RWPE2 (cell line): ENCODE results near the gene SLC12A3.

Experiments used
- ATAC-seq: fragments of 200-7000 bp; cut with Tn5 transposase; 3 replicates; pipeline ENCODE4 v1.9.1; 2021; ENCODE audit warnings: low read depth
- DNase-seq: peaks from one replicate; pipeline ENCODE4 v3.0.0-alpha.2; 2020; ENCODE audit warnings: low spot score
- H3K27ac ChIP-seq: fragments of 450-650 bp; 2 replicates; pipeline ENCODE4 v1.5.1; 2017; ENCODE audit warnings: mild to moderate bottlenecking; ENCODE audit not compliant: poor library complexity, severe bottlenecking
- H3K27me3 ChIP-seq: fragments of 250-450 bp; sonication (Bioruptor Pico); 2 replicates; pipeline ENCODE4 v1.5.1; 2021; ENCODE audit warnings: mild to moderate bottlenecking, moderate library complexity; ENCODE audit not compliant: insufficient read depth, poor library complexity, severe bottlenecking
- H3K36me3 ChIP-seq: fragments of 250-450 bp; sonication (Bioruptor Pico); 2 replicates; pipeline ENCODE4 v1.5.1; 2020; ENCODE audit warnings: low read depth, mild to moderate bottlenecking, moderate library complexity
- H3K4me1 ChIP-seq: fragments of 250-450 bp; sonication (Bioruptor Pico); 2 replicates; pipeline ENCODE4 v1.5.1; 2021; ENCODE audit warnings: mild to moderate bottlenecking, moderate library complexity; ENCODE audit not compliant: insufficient read depth, poor library complexity, severe bottlenecking
- H3K4me3 ChIP-seq: fragments of 250-450 bp; sonication (Bioruptor Pico); 2 replicates; pipeline ENCODE4 v1.5.1; 2021; ENCODE audit warnings: mild to moderate bottlenecking, moderate library complexity; ENCODE audit not compliant: severe bottlenecking
- H3K9me3 ChIP-seq: fragments of 250-450 bp; sonication (Bioruptor Pico); 2 replicates; pipeline ENCODE4 v1.5.1; 2021; ENCODE audit warnings: mild to moderate bottlenecking, moderate library complexity; ENCODE audit not compliant: severe bottlenecking
- TF ChIP-seq, protein P1 (sequence below): fragments of 450-650 bp; IDR thresholded peaks from one replicate; pipeline ENCODE4 v1.5.1; 2017; ENCODE audit warnings: mild to moderate bottlenecking, moderate library complexity; ENCODE audit not compliant: poor library complexity, severe bottlenecking

The SLC12A3 gene

DNA sequence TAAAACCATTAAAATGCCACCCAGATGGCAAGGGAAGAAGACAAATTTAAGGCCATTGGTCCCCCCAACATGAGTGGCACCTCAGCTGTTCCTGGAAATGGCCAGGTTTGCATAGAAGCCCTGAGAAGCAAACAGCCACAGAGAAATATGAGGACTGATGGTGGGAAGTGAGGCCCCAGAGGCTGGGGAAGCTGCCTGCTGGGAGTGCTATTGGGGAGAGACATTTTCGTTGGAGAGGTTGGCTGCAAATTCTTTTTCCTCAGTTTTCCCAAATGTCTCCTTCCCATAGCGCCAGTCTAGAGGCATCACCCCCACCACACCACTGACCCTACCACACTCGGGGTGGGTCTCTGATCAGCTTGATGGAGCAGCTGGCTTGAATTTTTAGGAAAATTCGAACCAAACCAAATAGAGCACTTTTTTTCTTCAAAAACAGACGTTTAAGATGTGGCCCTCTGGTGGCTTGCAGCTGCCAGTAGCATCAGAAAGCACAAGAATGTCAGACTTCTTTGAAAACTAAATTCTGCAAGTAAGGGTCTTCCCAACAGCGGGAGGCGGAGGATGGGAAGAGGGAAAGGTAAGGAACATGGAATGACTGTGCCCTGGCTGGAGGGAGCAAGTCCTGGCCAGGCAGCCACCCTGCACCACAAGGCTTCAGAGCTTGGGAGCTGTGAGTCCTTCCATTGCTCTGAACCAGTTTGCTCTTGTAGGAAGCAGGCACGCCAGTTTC, 13.2 kb upstream of the SLC12A3 start:
- Histone ChIP-seq H3K9me3 (no peaks in the 10 kb centered on the region), H3K4me3 (no peak overlapping the region), H3K27me3 (no peaks in the 10 kb centered on the region), H3K36me3 (no peaks in the 10 kb centered on the region), H3K27ac (peak overlapping the region; percentile 54), H3K4me1 (peaks cover 25% of the 10 kb centered on the region)
- ATAC-seq (no peak), DNase-seq (no peak)
- TF ChIP-seq, protein P1, sequence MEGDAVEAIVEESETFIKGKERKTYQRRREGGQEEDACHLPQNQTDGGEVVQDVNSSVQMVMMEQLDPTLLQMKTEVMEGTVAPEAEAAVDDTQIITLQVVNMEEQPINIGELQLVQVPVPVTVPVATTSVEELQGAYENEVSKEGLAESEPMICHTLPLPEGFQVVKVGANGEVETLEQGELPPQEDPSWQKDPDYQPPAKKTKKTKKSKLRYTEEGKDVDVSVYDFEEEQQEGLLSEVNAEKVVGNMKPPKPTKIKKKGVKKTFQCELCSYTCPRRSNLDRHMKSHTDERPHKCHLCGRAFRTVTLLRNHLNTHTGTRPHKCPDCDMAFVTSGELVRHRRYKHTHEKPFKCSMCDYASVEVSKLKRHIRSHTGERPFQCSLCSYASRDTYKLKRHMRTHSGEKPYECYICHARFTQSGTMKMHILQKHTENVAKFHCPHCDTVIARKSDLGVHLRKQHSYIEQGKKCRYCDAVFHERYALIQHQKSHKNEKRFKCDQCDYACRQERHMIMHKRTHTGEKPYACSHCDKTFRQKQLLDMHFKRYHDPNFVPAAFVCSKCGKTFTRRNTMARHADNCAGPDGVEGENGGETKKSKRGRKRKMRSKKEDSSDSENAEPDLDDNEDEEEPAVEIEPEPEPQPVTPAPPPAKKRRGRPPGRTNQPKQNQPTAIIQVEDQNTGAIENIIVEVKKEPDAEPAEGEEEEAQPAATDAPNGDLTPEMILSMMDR: peak; percentile 37

DNA sequence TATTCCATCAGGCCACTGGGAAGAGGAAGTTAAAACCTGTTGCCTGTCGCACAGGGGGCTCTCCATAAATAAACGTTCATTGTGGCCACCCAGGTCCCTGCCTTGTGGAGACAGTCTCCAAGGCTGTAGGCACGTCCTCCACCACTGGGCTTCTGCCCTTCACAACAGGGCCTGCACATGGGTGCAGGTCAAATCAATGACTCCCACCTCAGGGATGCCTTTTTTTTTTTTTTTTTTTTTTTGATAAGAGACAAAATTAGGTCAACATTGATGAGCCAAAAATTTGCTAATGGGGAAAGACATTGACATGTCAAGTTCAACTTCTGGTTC, 12.6 kb upstream of the SLC12A3 start:
- no peak overlapping the region for H3K4me3 ChIP-seq
- no peaks in the 10 kb centered on the region for H3K27me3 ChIP-seq
- ATAC-seq (no peak), DNase-seq (no peak)
- H3K36me3 ChIP-seq: no peaks in the 10 kb centered on the region
- no peaks in the 10 kb centered on the region for H3K9me3 ChIP-seq
- H3K27ac ChIP-seq: no peak overlapping the region
- peaks cover 25% of the 10 kb centered on the region for H3K4me1 ChIP-seq
- TF ChIP-seq, protein P1: no peak

DNA sequence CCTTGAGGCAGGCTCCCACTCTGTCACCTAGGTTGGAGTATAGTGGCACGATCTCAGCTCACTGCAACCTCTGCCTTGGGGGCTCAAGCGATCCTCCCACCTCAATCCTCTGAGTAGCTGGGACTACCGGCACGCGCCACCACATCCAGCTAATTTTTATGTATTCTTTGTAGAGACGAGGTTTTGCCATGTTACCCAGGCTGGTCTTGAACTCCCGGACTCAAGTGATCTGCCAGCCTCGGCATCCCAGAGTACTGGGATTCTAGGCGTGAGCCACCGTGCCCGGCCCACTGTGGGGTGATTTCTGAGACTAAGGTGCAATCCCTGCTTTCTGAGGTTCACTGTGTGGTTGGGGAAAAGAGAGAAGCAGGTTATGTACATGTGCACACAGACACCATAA, 12.0 kb upstream of the SLC12A3 start:
- peaks cover 24% of the 10 kb centered on the region for H3K4me1 ChIP-seq
- ATAC-seq (no peak), DNase-seq (no peak)
- TF ChIP-seq, protein P1: no peak
- H3K4me3 ChIP-seq: no peak overlapping the region
- no peak overlapping the region for H3K27ac ChIP-seq
- H3K9me3 ChIP-seq: no peaks in the 10 kb centered on the region
- no peaks in the 10 kb centered on the region for H3K36me3 ChIP-seq
- no peaks in the 10 kb centered on the region for H3K27me3 ChIP-seq

DNA sequence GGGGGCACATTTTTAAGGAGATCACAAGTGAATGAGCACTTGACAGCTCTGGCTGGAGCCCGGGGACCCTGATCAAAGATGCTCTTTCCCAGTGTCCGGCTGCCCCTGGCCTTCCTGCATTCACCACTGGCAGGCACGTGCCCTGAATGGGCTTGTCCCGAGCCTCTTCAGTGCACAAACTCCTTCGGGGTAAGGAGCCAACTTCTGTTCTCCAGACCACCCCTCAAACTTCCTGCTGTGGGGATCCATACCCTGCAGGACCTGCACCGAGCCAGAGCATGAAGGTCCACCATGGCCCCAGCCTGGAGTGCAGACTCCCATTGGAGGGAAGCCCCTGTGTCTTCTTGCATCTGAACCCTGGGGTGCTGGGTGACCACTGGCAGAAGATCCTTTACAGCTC, 9.8 kb upstream of the SLC12A3 start:
- no peaks in the 10 kb centered on the region for H3K27me3 ChIP-seq
- no peak for DNase-seq
- no peaks in the 10 kb centered on the region for H3K36me3 ChIP-seq
- H3K27ac ChIP-seq: no peak overlapping the region
- no peak overlapping the region for H3K4me3 ChIP-seq
- TF ChIP-seq, protein P1: no peak
- no peaks in the 10 kb centered on the region for H3K9me3 ChIP-seq
- H3K4me1 ChIP-seq: peaks cover 6% of the 10 kb centered on the region
- no peak for ATAC-seq

DNA sequence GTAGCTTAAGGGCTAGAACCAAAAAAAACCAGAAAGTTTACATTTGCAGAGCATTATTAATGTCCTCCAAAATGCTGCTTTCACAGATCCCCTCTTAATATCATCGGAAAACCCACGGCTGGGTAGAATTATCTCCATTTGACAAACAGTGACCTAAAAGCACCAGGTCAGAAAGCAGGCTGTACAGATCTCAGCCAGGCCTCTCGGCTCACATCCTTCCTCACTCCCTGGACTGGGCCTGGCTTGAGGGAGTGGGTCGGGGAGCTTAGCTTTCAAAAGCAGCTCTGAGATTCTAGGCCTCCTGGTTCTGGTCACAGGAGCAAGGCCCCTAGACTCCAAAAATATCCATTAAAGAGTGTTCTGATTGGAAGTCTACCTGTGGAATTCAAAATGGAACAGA, 9.1 kb upstream of the SLC12A3 start:
- H3K27me3 ChIP-seq: no peaks in the 10 kb centered on the region
- H3K36me3 ChIP-seq: no peaks in the 10 kb centered on the region
- no peak for ATAC-seq
- H3K9me3 ChIP-seq: no peaks in the 10 kb centered on the region
- no peak for DNase-seq
- H3K4me3 ChIP-seq: no peak overlapping the region
- peaks cover 2% of the 10 kb centered on the region for H3K4me1 ChIP-seq
- TF ChIP-seq, protein P1: no peak
- H3K27ac ChIP-seq: no peak overlapping the region
